Measurements from ENCODE around the gene ANKFN1.

DNA sequence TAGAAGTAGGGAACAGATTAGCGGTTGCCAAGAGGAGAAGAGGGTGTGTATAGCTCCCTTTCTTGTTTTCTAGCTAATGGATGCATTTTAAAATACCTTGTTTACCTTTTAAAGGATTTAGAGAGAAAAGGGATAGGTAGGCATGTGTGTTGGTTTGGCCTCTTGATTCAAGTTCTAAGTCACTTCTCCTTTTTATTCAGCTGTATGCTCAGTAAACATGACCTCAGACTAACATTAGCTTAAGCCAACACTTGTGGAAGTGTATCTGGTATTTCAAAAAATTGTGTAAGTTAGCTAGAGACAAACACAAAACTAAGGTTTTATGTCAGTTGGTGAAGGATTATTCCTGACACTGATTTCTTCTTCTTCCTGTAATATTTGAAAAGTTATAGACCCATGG is 236.1 kb downstream of the ANKFN1 start:
- no peak for TF ChIP-seq CTCF (conservative IDR thresholded peaks at IDR 0.05 in 1 of 2, IDR thresholded peaks at IDR 0.05 in 1 of 2; ENCODE audit: extremely low read depth in 1 of 2, insufficient read depth in 1 of 2, low read depth in 1 of 2, low read length in 2 of 2)
- TF ChIP-seq EZH2 (IDR thresholded peaks at IDR 0.05; ENCODE audit: borderline replicate concordance, low read length), result no peak
